ENCODE measurements around the gene ERCC5. TPM values are rescaled to one million over a fixed set of nuclear protein-coding genes. Genes with fewer than 3 reads are reported as not detected.

Gene ERCC5
- total and polyA plus RNA-seq, 12 donors: 18.1 to 59.5 (median 33.4) TPM

DNA sequence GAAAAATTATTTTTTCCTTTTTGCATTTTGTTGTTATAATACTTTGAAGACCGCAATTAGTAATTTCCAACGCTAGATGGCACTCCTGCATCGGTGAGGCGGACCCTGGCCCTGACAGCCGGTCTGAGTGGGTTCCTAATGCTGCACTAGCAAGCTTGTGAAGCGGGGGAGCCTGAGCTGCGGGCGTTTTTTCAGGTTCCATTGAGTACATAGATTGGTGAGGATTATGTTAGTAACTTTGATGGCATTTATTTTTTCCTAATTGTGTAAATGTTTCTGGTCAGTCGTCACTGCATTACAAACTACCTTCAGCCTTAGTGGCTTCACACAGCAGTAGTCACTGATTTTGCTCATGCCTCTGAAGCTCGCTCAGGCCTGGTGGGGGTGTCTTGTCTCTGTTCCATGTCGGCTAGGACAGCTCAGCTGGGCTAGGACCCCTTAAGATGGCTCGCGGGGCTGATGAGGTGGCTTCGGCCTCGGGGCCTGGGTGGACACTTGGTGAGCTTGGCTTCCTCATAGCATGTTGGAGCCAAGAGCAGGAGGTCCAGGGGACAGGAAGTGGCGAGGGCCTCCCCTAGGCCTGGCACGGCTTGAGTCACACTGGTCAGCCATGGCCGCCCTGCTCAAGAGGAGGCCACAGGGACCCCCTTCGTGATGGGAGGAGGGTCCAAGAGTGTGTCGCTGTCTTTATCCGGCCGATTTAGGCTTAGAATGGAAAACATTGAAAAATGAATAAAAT is 25.0 kb downstream of the ERCC5 start:
- intact Hi-C loops (cut with DNase I): no loop called here
- 47 to 48% methylated on average over 22 of the region's 22 CpGs for WGBS, 2 donors
- no peaks in the 10 kb centered on the region for H3K9me3 ChIP-seq
- H3K4me3 ChIP-seq: no peak overlapping the region
- ATAC-seq: peak; percentile 76 to 93 (median 90)
- TF ChIP-seq, protein P1, sequence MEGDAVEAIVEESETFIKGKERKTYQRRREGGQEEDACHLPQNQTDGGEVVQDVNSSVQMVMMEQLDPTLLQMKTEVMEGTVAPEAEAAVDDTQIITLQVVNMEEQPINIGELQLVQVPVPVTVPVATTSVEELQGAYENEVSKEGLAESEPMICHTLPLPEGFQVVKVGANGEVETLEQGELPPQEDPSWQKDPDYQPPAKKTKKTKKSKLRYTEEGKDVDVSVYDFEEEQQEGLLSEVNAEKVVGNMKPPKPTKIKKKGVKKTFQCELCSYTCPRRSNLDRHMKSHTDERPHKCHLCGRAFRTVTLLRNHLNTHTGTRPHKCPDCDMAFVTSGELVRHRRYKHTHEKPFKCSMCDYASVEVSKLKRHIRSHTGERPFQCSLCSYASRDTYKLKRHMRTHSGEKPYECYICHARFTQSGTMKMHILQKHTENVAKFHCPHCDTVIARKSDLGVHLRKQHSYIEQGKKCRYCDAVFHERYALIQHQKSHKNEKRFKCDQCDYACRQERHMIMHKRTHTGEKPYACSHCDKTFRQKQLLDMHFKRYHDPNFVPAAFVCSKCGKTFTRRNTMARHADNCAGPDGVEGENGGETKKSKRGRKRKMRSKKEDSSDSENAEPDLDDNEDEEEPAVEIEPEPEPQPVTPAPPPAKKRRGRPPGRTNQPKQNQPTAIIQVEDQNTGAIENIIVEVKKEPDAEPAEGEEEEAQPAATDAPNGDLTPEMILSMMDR (IDR thresholded peaks at IDR 0.05): peak; percentile 65 to 88 (median 80)
- peaks cover 0 to 98% (median 44%) of the 10 kb centered on the region in 9 donors for H3K36me3 ChIP-seq
- peak; percentile 33 to 48 for DNase-seq
- H3K27me3 ChIP-seq: no peaks in the 10 kb centered on the region
- H3K4me1 ChIP-seq: peaks cover 0 to 23% (median 9%) of the 10 kb centered on the region in 9 donors
- H3K27ac ChIP-seq: peak overlapping the region in 5 of 10 donors; percentile 8 to 37 (median 17)

GRCh38 chr13:102872131-102872530 is 26.3 kb downstream of the ERCC5 start:
- Histone ChIP-seq H3K4me1 (peaks cover 0 to 29% (median 12%) of the 10 kb centered on the region in 9 donors), H3K4me3 (no peak overlapping the region), H3K27me3 (no peaks in the 10 kb centered on the region), H3K36me3 (peaks cover 0 to 98% (median 39%) of the 10 kb centered on the region in 9 donors), H3K9me3 (no peaks in the 10 kb centered on the region), H3K27ac (no peak overlapping the region)
- no peak for DNase-seq
- TF ChIP-seq, protein P1 (IDR thresholded peaks at IDR 0.05): no peak
- 92% methylated on average over 7 of the region's 7 CpGs for whole genome bisulfite sequencing, 2 donors
- ATAC-seq: no peak
- intact Hi-C loops (cut with DNase I): loop anchor here in 1 of 10 donors (1.0 kb wide), 1 partner anchor 20 kb away; no protein-coding TSS in a partner anchor

GRCh38 chr13:102872531-102872930 is 26.7 kb downstream of the ERCC5 start:
- intact Hi-C loops (cut with DNase I): loop anchor here in 1 of 10 donors (1.0 kb wide), 1 partner anchor 20 kb away; no protein-coding TSS in a partner anchor
- no peak for DNase-seq
- H3K4me1 ChIP-seq: peaks cover 0 to 33% (median 14%) of the 10 kb centered on the region in 9 donors
- no peak overlapping the region for H3K4me3 ChIP-seq
- H3K36me3 ChIP-seq: peaks cover 0 to 94% (median 37%) of the 10 kb centered on the region in 9 donors
- no peaks in the 10 kb centered on the region for H3K9me3 ChIP-seq
- ATAC-seq: no peak
- TF ChIP-seq, protein P1 (IDR thresholded peaks at IDR 0.05): no peak
- no peaks in the 10 kb centered on the region for H3K27me3 ChIP-seq
- 87 to 88% methylated on average over 1 of the region's 1 CpG for WGBS, 2 donors
- no peak overlapping the region for H3K27ac ChIP-seq

GRCh38 chr13:102873653-102874052 is 27.8 kb downstream of the ERCC5 start:
- peaks cover 0 to 84% (median 29%) of the 10 kb centered on the region in 9 donors for H3K36me3 ChIP-seq
- ATAC-seq: no peak
- 61 to 63% methylated on average over 3 of the region's 3 CpGs for WGBS, 2 donors

More at GRCh38 chr13:102873653-102874052, 27.8 kb downstream of the ERCC5 start:
- intact Hi-C loops (cut with DNase I): no loop called here
- Histone ChIP-seq H3K4me3 (no peak overlapping the region), H3K4me1 (peaks cover 0 to 42% (median 15%) of the 10 kb centered on the region in 9 donors), H3K9me3 (no peaks in the 10 kb centered on the region), H3K27ac (no peak overlapping the region), H3K27me3 (no peaks in the 10 kb centered on the region)
- DNase-seq: no peak
- TF ChIP-seq, protein P1 (IDR thresholded peaks at IDR 0.05): no peak
